Measurements from ENCODE around the gene ZNF678. TPM values are rescaled to one million over a fixed set of nuclear protein-coding genes. Genes with fewer than 3 reads are reported as not detected.
"Not testable (repeated sequence)": the region's sequence is repeated elsewhere in the genome, so short reads cannot be mapped to it uniquely, and the experiment has no call there.

ZNF678 gene
- polyA plus RNA-seq, 1 experiment = 1.2 TPM

DNA sequence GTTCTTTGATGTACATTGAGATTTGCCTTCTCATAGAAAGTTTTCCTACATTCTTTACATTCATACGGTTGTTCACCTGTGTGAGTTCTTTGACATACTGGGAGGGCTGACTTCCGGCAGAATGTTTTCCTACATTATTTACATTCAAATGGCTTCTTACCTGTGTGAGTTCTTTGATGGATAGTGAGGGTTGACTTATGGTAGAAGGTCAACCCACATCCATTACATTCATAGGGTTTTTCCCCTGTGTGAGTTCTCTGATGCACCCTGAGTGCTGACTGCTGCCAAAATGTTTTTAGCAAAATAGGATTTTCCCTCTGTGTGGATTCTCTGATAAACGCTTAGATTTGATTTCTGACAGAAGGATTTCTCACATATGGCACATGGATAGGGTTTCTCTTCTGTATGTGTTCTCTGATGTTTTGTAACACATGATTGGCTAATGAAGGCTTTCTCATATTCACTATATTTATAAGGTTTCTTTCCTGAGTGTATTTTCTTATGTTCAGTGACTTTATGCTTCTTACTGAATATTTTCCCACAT is 134.0 kb downstream of the ZNF678 start:
- Histone ChIP-seq H3K4me3 (ENCODE audit: low read depth, low read length) (no peak overlapping the region), H3K27me3 (ENCODE audit: control insufficient read depth, insufficient read depth, low read length) (no peaks in the 10 kb centered on the region), H3K36me3 (ENCODE audit: control insufficient read depth, insufficient read depth, low read length) (no peaks in the 10 kb centered on the region)
- no peak for DNase-seq (ENCODE audit: low read depth)
- TF ChIP-seq, protein P1, sequence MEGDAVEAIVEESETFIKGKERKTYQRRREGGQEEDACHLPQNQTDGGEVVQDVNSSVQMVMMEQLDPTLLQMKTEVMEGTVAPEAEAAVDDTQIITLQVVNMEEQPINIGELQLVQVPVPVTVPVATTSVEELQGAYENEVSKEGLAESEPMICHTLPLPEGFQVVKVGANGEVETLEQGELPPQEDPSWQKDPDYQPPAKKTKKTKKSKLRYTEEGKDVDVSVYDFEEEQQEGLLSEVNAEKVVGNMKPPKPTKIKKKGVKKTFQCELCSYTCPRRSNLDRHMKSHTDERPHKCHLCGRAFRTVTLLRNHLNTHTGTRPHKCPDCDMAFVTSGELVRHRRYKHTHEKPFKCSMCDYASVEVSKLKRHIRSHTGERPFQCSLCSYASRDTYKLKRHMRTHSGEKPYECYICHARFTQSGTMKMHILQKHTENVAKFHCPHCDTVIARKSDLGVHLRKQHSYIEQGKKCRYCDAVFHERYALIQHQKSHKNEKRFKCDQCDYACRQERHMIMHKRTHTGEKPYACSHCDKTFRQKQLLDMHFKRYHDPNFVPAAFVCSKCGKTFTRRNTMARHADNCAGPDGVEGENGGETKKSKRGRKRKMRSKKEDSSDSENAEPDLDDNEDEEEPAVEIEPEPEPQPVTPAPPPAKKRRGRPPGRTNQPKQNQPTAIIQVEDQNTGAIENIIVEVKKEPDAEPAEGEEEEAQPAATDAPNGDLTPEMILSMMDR (IDR thresholded peaks at IDR 0.05; ENCODE audit: insufficient read depth, low read depth, low read length) = no peak
- ChIA-PET POLR2A (no interaction called here), CTCF (no interaction called here)

DNA sequence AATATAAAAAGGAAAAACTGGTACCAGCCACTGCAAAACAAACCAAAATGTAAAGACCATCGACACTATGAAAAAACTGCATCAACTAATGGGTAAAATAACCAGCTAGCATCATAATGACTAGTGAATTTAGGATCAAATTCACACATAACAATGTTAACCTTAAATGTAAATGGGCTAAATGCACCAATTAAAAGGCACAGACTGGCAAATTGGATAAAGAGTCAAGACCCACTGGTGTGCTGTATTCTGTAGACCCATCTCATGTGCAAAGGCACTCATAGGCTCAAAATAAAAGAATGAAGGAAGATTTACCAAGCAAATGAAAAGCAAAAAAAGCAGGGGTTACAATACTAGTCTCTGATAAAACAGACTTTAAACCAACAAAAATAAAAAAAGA is 138.3 kb downstream of the ZNF678 start:
- CTCF ChIA-PET; H3K36me3 ChIP-seq (ENCODE audit: control insufficient read depth, insufficient read depth, low read length): not testable (repeated sequence)

DNA sequence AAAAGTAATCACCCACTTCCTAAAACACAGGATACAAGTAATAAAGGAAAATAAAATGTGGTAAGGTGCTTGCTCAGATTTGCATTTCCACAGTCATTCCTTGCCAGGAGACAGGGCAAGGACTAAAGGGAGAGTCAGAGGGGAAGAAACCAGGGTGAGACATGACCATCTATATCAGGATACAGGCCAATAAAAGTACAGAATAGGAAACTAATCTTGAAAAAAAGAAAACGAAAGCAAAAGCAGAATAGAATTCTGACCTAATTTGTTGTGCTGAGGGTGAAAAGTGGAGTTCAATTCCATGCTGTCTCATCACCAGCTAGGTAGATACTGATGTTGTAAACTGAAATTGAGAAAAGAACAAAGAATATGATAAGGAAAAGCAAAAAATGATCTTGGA is 144.5 kb downstream of the ZNF678 start:
- CTCF ChIA-PET = interaction anchor here (0.6 kb wide), 1 partner anchor 291 kb away, joined by 5 read pairs; no protein-coding TSS in a partner anchor
- POLR2A ChIA-PET = no interaction called here
- Histone ChIP-seq H3K4me3 (ENCODE audit: low read depth, low read length) (no peak overlapping the region), H3K36me3 (ENCODE audit: control insufficient read depth, insufficient read depth, low read length) (no peaks in the 10 kb centered on the region), H3K27me3 (ENCODE audit: control insufficient read depth, insufficient read depth, low read length) (no peaks in the 10 kb centered on the region)
- no peak for DNase-seq (ENCODE audit: low read depth)
- TF ChIP-seq, protein P1 (IDR thresholded peaks at IDR 0.05; ENCODE audit: insufficient read depth, low read depth, low read length) = no peak

More for the DNA sequence above, 138.3 kb downstream of the ZNF678 start:
- POLR2A ChIA-PET; H3K4me3 ChIP-seq (ENCODE audit: low read depth, low read length); DNase-seq (ENCODE audit: low read depth); H3K27me3 ChIP-seq (ENCODE audit: control insufficient read depth, insufficient read depth, low read length): not testable (repeated sequence)

DNA sequence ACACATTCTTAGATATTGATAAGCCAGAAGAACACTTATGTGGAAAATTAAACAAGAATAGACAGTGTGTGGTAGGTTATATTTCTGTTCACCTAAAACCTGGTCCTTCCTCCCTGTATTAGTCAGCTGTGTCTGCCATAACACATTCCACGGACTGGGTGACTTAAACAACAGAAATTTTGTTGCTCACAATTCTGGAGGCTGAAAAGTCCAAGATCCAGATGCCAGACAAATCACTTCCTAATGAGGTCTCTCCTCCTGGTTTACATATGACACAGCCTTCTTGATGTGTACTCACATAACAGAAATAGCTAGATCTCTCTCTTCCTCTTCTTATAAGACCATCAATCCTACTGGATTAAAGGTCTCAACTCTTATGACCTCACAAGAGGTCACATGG is 146.1 kb downstream of the ZNF678 start:
- H3K4me3 ChIP-seq (ENCODE audit: low read depth, low read length) = no peak overlapping the region
- TF ChIP-seq, protein P1 (IDR thresholded peaks at IDR 0.05; ENCODE audit: insufficient read depth, low read depth, low read length) = no peak
- no peaks in the 10 kb centered on the region for H3K36me3 ChIP-seq (ENCODE audit: control insufficient read depth, insufficient read depth, low read length)
- no peak for DNase-seq (ENCODE audit: low read depth)
- ChIA-PET POLR2A (no interaction called here), CTCF (no interaction called here)
- H3K27me3 ChIP-seq (ENCODE audit: control insufficient read depth, insufficient read depth, low read length) = no peaks in the 10 kb centered on the region

DNA sequence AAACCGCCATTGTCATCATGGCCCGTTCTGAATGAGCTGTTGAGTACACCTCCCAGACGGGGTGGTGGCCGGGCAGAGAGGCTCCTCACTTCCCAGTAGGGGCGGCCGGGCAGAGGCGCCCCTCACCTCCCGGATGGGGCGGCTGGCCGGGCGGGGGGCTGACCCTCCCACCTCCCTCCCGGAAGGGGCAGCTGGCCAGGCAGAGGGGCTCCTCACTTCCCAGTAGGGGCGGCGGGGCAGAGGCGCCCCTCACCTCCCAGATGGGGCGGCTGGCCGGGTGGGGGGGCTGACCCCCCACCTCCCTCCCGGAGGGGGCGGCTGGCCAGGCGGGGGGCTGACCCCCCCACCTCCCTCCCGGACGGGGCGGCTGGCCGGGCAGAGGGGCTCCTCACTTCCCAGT is 147.1 kb downstream of the ZNF678 start:
- H3K4me3 ChIP-seq (ENCODE audit: low read depth, low read length); CTCF ChIA-PET; H3K27me3 ChIP-seq (ENCODE audit: control insufficient read depth, insufficient read depth, low read length); POLR2A ChIA-PET; DNase-seq (ENCODE audit: low read depth); H3K36me3 ChIP-seq (ENCODE audit: control insufficient read depth, insufficient read depth, low read length): not testable (repeated sequence)

DNA sequence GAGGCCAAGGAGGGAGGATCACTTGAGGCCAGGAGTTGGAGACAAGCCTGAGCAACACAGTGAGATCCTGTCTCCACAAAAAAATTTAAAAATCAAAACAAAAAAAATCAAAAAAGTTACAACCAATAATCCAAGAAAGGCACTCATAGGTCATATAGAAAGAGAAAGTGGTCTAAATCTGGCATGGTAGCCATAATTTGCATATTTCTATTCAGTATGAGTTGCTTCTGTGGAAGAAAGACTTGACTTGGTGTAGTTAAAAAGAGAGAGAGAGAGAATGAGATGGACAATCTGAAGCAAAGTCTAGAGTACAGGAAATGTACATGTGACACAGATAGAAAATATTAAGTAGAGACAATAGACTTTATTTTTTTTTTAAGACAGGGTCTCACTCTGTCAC is 149.3 kb downstream of the ZNF678 start:
- Histone ChIP-seq H3K4me3 (ENCODE audit: low read depth, low read length) (no peak overlapping the region), H3K27me3 (ENCODE audit: control insufficient read depth, insufficient read depth, low read length) (no peaks in the 10 kb centered on the region), H3K36me3 (ENCODE audit: control insufficient read depth, insufficient read depth, low read length) (no peaks in the 10 kb centered on the region)
- no peak for DNase-seq (ENCODE audit: low read depth)
- TF ChIP-seq, protein P1 (IDR thresholded peaks at IDR 0.05; ENCODE audit: insufficient read depth, low read depth, low read length) = no peak
- POLR2A ChIA-PET = no interaction called here
- CTCF ChIA-PET = no interaction called here
